Smooth muscle cell (in vitro differentiated cells): ENCODE results near the gene LEMD1. TPM values are rescaled to one million over a fixed set of nuclear protein-coding genes. Genes with fewer than 3 reads are reported as not detected.
"Not testable (repeated sequence)": the region's sequence is repeated elsewhere in the genome, so short reads cannot be mapped to it uniquely, and the experiment has no call there.

Experiments
- DNase-seq: peaks from one replicate; lab custom pipeline; 2025; ENCODE audit not compliant: unreplicated experiment; lab: John Stamatoyannopoulos, UW
- H2AFZ ChIP-seq: fragments of 200-600 bp; sonication (generic); 2 replicates; pipeline ENCODE4 v1.6.0; 2016; ENCODE audit warnings: antibody characterized with exemption, low read depth, mild to moderate bottlenecking
- H3F3A ChIP-seq: fragments of 200-600 bp; sonication (generic); 2 replicates; pipeline ENCODE4 v1.6.0; 2017; ENCODE audit warnings: antibody characterized with exemption, low read depth
- H3K27ac ChIP-seq: fragments of 200-600 bp; sonication (generic); 2 replicates; pipeline ENCODE4 v1.5.1; 2016; ENCODE audit warnings: low read depth, mild to moderate bottlenecking
- H3K27me3 ChIP-seq: fragments of 200-600 bp; sonication (generic); 2 replicates; pipeline ENCODE4 v1.6.1; 2016; ENCODE audit warnings: low read depth, mild to moderate bottlenecking
- H3K36me3 ChIP-seq: fragments of 200-600 bp; sonication (generic); 2 replicates; pipeline ENCODE4 v1.5.1; 2016; ENCODE audit warnings: low read depth
- H3K4me1 ChIP-seq: fragments of 200-600 bp; sonication (generic); 2 replicates; pipeline ENCODE4 v1.5.1; 2016; ENCODE audit warnings: low read depth
- H3K4me2 ChIP-seq: fragments of 200-600 bp; sonication (generic); 2 replicates; pipeline ENCODE4 v1.6.0; 2016; ENCODE audit warnings: mild to moderate bottlenecking
- H3K4me3 ChIP-seq: fragments of 200-600 bp; sonication (generic); 2 replicates; pipeline ENCODE4 v1.5.1; 2016; ENCODE audit warnings: mild to moderate bottlenecking
- H3K79me2 ChIP-seq: fragments of 200-600 bp; sonication (generic); 2 replicates; pipeline ENCODE4 v1.6.0; 2016; ENCODE audit warnings: low read depth, mild to moderate bottlenecking
- H3K9ac ChIP-seq: fragments of 200-600 bp; sonication (generic); 2 replicates; pipeline ENCODE4 v1.6.0; 2016; ENCODE audit warnings: low read depth
- H3K9me3 ChIP-seq: fragments of 200-600 bp; sonication (generic); replicated peaks from 2 replicates; pipeline ENCODE4 v1.5.1; 2016; ENCODE audit warnings: low read depth
- H4K20me1 ChIP-seq: fragments of 200-600 bp; sonication (generic); 2 replicates; pipeline ENCODE4 v1.6.0; 2016; ENCODE audit warnings: low read depth
- CTCF ChIP-seq: fragments of 200-600 bp; sonication (generic); IDR thresholded peaks from 2 replicates; pipeline ENCODE4 v1.5.1; 2017; ENCODE audit warnings: borderline replicate concordance, mild to moderate bottlenecking, antibody characterized with exemption; ENCODE audit not compliant: insufficient read depth, poor library complexity, severe bottlenecking
- WGBS: methylation state at CpG from one replicate; pipeline ENCODE4 v1.1.7; 2016; ENCODE audit warnings: low lambda C conversion rate; 5-methylcytosine and 5-hydroxymethylcytosine counted together
- polyA plus RNA-seq: library from polyadenylated mRNA; unstranded; fragments of >200 nt; fragmentation: Nextera tagmentation; extraction: Ambion mirVana; gene quantifications from 2 replicates; pipeline ENCODE4 v1.2.1, GENCODE V29; 2016
- total RNA-seq: library from RNA; depleted of rRNA; stranded (reverse); fragments of >200 nt; gene quantifications from 2 replicates; pipeline ENCODE4 v1.2.3, GENCODE V29; 2014

The LEMD1 gene
- total and polyA plus RNA-seq, 2 experiments from 2014 or later, result 5.8 to 8.0 TPM

GRCh38 chr1:205435578-205436573 lies 14.0 kb upstream of the LEMD1 start:
- 76% methylated on average over 11 of the region's 11 CpGs for WGBS
- no peaks in the 10 kb centered on the region for H3K79me2 ChIP-seq
- H3K27ac ChIP-seq, result no peak overlapping the region
- TF ChIP-seq CTCF, result no peak
- DNase-seq, result no peak
- no peak overlapping the region for H3K4me2 ChIP-seq
- H3K9ac ChIP-seq, result no peak overlapping the region
- no peaks in the 10 kb centered on the region for H3K9me3 ChIP-seq
- H3K4me3 ChIP-seq, result no peak overlapping the region
- no peaks in the 10 kb centered on the region for H3K36me3 ChIP-seq
- peaks cover 16% of the 10 kb centered on the region for H4K20me1 ChIP-seq
- no peak overlapping the region for H2AFZ ChIP-seq
- peaks cover 8% of the 10 kb centered on the region for H3K27me3 ChIP-seq
- H3K4me1 ChIP-seq, result peaks cover 14% of the 10 kb centered on the region
- no peaks in the 10 kb centered on the region for H3F3A ChIP-seq

GRCh38 chr1:205434738-205435137 lies 12.9 kb upstream of the LEMD1 start:
- TF ChIP-seq CTCF, result no peak
- no peak overlapping the region for H2AFZ ChIP-seq
- no peaks in the 10 kb centered on the region for H3K9me3 ChIP-seq
- 65% methylated on average over 6 of the region's 6 CpGs for WGBS
- H3K27me3 ChIP-seq, result peaks cover 8% of the 10 kb centered on the region
- H3K36me3 ChIP-seq, result no peaks in the 10 kb centered on the region
- H3K4me2 ChIP-seq, result no peak overlapping the region
- H4K20me1 ChIP-seq, result peaks cover 16% of the 10 kb centered on the region
- H3K9ac ChIP-seq, result no peak overlapping the region
- no peak overlapping the region for H3K4me3 ChIP-seq
- H3K79me2 ChIP-seq, result no peaks in the 10 kb centered on the region
- H3F3A ChIP-seq, result no peaks in the 10 kb centered on the region
- no peak for DNase-seq
- peaks cover 21% of the 10 kb centered on the region for H3K4me1 ChIP-seq
- no peak overlapping the region for H3K27ac ChIP-seq

- 22% methylated on average over 1 of the region's 1 CpG for WGBS
- not testable (repeated sequence) for H3K79me2 ChIP-seq, DNase-seq, H3K27ac ChIP-seq, H3F3A ChIP-seq, H3K4me3 ChIP-seq, H3K9ac ChIP-seq, H2AFZ ChIP-seq, H4K20me1 ChIP-seq, H3K4me2 ChIP-seq, H3K27me3 ChIP-seq, H3K36me3 ChIP-seq, H3K9me3 ChIP-seq
- peaks cover 17% of the 10 kb centered on the region for H3K4me1 ChIP-seq
Observed at GRCh38 chr1:205432692-205433091, 10.8 kb upstream of the LEMD1 start.

GRCh38 chr1:205432116-205432515 lies 10.3 kb upstream of the LEMD1 start:
- no peak for TF ChIP-seq CTCF
- no peaks in the 10 kb centered on the region for H4K20me1 ChIP-seq
- 78% methylated on average over 2 of the region's 2 CpGs for WGBS
- H3K9me3 ChIP-seq, result no peaks in the 10 kb centered on the region
- no peak overlapping the region for H3K9ac ChIP-seq
- no peak for DNase-seq
- no peak overlapping the region for H3K4me2 ChIP-seq
- H3K4me1 ChIP-seq, result peaks cover 17% of the 10 kb centered on the region
- H3K4me3 ChIP-seq, result no peak overlapping the region
- H3K36me3 ChIP-seq, result no peaks in the 10 kb centered on the region
- H2AFZ ChIP-seq, result no peak overlapping the region
- peaks cover 8% of the 10 kb centered on the region for H3K27me3 ChIP-seq
- no peak overlapping the region for H3K27ac ChIP-seq
- H3K79me2 ChIP-seq, result no peaks in the 10 kb centered on the region
- no peaks in the 10 kb centered on the region for H3F3A ChIP-seq
